SH-SY5Y (cell line): ENCODE results near the gene RASGRF1.

Experiments
- GATA2 ChIP-seq: IDR thresholded peaks from 2 replicates; pipeline ENCODE4 v1.6.1; 2011; ENCODE audit warnings: mild to moderate bottlenecking, low read depth, low read length
- GATA3 ChIP-seq: IDR thresholded peaks from 2 replicates; pipeline ENCODE4 v1.6.1; 2011; ENCODE audit warnings: low read depth, mild to moderate bottlenecking, low read length, moderate library complexity

RASGRF1 gene

DNA sequence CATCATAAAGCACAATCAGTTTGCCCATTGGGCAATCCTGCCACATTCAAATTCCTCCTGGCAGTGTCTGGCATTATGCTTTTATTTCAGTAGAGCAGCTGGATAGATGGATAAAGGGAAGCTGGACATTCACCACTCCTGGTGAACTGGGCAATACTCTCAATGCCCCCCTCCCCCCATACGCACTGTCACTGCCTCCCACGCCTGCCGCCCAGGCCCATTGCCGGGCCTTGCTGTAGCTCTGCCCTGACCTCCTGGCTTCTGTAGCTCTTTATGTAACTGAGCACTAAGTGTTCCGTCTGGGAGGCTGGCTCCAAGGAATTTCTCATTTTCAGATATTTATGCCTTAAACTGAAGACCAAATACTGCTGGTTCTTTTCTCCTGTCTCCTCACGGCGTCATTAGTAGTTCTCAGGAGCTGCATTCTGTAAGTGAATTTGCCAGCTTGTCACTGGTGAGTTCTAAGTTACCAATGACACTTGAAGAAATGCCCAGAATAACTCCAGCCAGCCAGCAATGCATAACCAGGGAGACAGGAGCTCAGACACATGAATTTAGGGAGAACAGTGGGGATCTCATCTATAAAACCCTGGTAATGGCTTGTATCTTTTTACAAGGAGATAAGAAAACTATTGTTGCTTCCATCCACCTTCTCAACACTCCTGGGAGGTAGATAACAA lies 25.5 kb upstream of the RASGRF1 start:
- no peak for TF ChIP-seq GATA3
- no peak for TF ChIP-seq GATA2

DNA sequence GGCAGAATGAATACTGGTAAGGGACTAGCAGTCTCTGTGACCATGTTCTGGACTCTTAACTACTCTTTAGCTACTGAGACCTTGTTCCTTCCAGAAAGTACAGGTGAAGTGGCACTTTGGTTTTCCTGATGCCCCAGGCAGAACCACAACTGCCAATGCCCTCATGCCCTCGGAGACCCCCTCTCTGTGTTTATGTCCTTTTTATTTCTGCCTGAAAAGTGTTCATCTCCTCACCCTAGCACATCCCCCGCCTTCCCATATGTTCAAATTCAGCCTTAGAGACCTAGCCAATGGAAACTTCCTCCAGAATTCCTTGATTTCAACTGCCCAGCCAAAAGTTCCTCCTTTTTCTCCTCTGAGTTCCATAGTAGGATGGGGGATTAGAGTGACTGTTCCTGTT lies 23.3 kb upstream of the RASGRF1 start:
- no peak for TF ChIP-seq GATA2
- TF ChIP-seq GATA3: no peak

DNA sequence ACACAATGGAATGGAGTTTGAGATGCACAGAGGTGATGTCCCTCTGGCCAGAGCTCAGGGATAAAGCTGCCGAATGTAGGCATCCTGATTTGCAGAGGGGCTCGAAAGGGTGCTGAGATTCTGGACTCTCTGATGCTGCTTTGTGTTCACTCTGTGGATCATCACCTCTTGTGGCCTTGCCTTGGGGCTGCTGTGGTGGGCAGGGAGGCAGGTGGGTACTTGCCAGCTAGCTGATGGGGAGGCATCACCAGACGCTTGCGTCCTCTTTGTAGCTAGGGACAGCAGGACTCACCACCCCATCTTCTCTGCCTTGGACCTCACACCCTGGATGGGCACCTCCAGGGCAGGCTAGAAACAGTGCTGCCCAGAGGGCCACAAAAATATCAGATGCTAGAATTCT lies 14.6 kb upstream of the RASGRF1 start:
- no peak for TF ChIP-seq GATA3
- TF ChIP-seq GATA2: no peak

DNA sequence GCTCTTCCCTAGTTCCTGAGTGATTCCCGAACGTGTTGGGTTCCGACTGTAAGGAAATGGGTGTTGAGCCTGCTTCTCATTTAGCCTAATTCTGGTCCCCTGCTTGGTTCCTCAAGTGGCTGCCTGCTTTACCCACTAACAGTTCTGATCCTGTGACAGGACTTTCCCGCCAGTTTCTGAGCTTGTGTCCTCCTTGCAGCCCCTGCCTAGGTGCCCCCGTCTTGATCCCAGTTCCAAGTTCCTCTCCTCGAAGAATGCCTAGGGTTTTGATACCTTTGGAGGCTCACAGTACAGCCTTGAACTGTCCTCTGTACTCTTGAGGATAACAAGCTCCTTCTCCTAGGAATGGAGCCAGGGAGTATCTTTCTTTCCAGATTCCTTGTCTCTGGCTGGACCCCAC lies 12.0 kb upstream of the RASGRF1 start:
- TF ChIP-seq GATA2 (no peak), GATA3 (no peak)

DNA sequence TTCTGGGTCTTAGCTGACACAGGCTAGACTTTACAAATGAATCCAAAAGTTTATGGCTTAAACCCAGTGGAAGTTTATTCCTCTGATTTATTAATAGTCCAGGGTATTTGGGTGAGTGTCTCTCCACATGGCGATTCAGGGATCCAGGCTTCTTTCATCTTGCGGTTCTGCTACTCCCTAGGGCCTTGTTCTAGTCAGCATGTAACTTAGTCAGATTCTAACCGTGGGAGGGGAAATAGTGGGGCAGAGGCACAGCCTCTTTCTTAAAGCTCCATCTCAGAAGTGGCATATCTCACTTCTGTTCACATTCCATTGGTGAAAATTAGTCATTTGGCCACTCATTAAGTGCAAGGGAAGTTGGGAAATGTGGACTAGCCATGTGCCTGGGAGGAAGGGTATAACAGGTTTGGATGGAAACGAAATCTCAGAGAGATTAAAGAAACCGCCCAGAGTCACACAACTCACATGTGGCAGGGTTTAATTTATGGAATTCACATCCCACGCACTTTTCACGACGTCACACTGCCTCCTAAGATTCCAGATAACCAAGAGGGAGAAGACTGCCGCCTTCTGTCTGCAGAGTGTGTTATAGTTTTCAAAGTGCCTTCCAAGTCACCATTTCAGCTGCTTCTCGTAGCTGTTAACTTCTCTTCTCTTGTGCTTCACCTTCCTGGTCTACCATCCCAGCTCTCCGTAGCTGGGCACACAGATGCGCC lies 11.4 kb upstream of the RASGRF1 start:
- TF ChIP-seq GATA3 (no peak), GATA2 (no peak)

DNA sequence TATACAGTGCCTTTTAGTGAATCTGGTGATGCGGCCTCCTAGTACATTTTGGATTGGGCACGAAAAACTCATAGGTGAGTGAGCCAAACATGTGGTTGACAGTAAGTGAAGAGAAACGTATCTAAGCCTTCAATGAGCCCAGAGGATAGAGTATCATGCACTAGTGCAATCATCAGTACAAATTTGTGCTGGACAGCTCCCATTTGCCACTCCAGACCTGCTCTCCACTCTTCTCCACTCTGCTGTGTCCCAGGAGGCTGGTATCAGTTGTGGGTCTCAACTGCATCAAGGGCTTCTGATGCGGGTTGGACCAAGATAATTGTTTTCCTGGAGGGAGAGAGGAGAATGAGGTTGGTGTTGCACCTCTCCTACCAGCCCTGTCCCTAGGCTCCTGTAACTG lies 9.1 kb upstream of the RASGRF1 start:
- TF ChIP-seq GATA2: no peak
- no peak for TF ChIP-seq GATA3

DNA sequence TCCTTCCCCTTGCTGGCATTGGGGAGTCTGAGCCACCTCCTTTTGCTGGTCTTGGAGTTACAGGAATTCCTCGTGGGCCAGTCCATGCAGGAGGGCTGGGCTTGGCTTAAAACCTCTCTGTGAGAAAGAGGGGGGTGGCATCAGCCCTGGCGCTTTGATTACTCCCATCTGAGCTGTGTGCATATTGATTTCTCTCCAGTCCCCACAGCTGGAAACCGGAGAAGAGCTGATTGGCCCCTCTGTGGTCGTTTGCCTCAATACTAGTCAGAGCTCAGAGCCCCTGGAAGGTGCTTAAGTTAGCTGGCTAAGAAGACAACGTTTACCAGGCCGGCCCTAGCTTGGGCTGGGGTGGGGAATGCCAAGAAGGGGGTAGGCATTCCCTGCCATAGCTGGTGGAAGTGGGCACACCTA lies 4.0 kb upstream of the RASGRF1 start:
- TF ChIP-seq GATA2 (no peak), GATA3 (no peak)

DNA sequence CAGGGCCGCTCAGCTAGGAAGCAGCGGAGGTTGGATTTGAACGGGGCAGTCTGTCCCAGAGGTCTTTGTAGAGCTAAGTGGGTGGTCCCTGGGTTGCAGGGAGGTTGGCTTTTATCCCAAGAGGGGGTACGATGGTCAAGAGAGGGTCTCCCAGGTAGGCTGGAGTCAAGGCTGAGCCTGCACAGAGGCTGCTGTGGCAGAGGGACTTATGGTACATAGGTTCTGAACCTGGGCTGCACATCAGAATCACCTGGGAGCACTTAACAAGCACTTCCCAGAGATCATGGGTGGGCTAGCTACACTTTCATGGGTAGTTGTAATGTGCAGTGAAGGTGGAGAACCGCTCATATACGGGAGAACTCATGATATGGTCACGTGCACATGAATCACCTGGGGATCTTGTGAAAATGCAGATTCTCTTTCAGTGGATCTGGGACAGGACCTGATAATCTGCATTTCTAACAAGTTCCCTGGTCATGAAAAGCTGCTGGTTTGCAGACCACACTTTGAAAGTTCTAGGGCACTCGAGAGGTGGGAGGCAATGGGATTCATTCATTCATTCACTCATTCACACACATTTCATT lies 2.9 kb upstream of the RASGRF1 start:
- TF ChIP-seq GATA3 (no peak), GATA2 (no peak)

DNA sequence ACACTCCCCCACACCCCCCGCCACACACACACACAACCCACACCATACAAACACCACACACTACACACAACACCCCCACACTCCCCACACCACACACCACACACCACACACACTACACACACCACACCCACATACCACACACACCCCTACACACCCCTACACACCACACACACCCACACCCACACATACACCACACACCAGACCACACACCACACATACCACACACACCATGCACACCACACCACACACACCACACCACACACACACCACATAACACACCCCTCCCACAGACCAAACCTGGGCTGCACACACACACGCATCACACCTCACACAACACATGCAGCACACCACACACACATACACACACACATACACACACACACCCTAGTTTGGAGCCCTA lies 1.8 kb upstream of the RASGRF1 start:
- no peak for TF ChIP-seq GATA3
- no peak for TF ChIP-seq GATA2

DNA sequence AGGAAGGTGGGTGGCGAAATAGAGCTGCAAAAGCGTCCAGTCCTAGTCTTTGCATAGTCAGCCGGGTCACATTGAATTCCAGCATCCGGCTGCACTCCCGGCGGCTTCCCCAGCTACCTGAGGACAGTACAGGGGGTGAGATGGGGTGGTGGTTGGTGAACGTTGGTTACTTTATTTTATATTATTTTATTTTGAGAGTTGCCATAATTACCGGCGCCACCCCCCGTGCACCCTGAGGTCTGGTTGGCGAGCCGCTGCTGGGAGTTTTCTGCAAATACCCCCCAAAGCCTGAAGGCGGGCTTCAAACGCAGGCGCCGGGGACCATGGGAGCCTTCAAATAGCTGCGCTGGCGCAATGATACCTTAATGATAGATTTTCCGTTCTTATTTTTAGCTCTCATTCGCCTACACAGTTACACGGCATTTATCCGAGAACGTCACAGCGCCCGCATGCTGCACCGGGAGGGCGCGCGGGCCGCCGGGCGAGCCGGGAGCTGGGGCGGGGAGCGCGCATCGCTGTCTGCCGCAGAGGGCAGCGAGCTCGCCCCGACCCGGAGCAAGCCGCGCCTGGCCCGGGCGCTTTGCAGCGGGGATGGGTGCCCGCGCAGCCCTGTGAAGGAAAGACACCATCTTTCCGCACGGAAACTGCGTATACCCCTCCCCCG lies 756 bp upstream of the RASGRF1 start:
- no peak for TF ChIP-seq GATA2
- no peak for TF ChIP-seq GATA3

DNA sequence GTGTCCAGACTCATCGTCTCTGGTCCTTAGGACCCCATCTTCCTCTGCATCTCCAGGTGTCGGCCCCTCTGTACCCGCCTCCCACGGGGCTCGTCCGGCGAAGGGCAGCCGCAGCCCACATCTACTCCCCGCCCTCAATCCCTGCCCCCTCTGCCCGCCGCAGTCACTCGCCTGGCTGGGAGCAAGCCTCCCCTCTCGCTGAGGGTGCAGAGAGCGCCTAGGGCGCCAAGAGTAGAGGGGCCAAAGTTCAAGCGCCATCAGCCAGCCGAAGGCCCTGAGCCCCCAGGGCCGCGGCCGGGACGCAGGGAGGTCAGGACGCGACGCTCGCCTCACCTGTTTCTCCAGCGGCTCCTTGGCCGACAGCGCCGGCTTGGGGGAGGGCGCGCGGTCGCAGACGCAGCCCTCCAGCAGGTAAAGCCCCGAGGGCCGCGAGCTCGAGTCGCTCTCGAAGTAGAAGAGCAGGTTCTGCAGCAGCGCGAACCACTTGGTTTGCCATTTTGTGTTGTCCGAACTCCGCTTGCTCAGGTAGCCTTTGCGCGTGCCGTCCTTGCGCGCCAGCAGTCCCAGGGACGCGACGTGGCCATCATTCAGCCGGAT lies 592 bp downstream of the RASGRF1 start:
- TF ChIP-seq GATA2: no peak
- no peak for TF ChIP-seq GATA3

DNA sequence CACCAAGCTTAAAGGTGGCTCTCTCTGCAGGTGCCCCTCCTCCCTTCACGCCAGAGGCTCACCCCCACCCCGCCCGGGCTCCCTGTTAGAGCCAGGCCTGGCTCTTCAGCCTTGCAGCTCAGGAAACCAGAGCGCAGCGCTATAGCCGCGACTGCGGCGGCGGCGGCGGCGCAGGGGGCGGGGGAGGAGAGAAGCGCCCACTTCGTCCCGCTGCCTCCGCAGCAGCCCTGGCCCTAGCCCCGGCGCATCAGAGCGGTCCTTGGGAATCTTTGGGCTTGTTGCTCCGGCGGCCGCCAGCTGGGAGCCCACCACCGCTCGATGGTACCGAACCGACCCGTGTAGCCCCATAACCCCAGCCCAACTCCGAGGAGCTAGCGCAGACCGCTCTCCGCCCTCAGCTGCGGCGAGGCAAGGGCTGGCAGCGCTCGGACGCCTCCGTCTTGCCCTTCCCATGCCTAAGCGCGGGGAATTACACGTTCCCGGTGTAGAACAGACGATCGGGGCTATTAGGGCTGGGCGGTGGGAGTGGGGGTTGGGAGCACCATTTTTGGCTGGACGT lies 1.2 kb downstream of the RASGRF1 start:
- no peak for TF ChIP-seq GATA3
- TF ChIP-seq GATA2: no peak

DNA sequence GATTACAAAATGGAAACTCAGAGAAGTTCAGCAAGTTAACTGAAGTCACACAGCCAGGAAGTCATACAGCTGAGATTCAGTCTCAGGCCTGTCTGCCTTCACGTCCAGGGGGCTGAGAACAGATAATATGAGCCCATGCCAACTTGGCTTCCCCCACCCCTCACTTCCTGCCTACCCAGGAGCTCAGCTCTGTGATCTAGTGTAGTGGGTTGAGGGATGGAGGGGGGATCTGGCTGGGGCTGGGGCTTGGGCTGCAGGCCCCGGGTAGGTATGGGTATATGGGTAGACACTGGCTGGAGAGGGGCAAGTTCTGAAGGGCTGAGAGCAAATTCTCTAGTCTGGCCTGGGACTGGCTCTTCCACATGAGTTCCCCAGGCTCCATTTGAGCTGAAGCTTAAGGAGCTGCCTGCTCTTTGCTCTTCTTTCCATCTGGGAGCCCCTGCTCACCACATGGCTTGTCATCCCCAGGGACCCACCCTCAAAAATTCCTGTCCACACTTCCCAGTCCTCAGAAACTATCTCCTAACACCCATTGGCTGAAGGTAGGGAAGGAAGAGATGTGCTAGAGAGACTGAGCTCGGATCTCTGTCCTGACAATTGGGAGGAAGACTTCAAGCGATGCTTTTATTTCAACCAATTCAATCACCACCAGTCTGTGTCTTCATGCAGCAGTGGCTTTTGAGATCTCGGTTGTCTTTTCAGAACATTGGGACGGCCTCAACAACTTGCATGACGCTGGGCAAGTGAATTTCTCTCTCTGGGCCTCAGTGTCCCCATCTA lies 2.0 kb downstream of the RASGRF1 start:
- TF ChIP-seq GATA3 (no peak), GATA2 (no peak)

DNA sequence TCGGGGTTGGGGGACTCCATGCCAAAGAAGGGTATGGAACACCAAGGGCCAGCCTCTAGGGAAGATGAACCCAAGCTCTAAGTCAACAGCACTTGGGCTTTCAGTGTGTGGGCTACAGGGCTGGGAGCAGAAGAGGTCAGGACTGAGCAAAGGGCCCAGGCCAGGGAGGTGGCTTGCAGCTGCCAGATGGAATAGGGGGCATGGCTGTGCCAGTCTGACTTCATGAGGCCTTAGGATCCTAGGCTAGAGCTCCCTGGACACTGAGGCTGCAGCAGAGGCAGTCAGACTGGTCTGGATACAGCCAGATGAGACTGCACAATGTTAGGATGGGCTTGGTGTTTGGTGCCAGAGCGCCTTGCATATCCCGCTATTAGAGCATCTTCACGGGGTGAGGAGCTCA lies 3.8 kb downstream of the RASGRF1 start:
- TF ChIP-seq GATA2 (no peak), GATA3 (no peak)
